ENCODE data around the gene PCDHB10.
"Not testable (repeated sequence)": the region's sequence is repeated elsewhere in the genome, so short reads cannot be mapped to it uniquely, and the experiment has no call there.

PCDHB10 gene

DNA sequence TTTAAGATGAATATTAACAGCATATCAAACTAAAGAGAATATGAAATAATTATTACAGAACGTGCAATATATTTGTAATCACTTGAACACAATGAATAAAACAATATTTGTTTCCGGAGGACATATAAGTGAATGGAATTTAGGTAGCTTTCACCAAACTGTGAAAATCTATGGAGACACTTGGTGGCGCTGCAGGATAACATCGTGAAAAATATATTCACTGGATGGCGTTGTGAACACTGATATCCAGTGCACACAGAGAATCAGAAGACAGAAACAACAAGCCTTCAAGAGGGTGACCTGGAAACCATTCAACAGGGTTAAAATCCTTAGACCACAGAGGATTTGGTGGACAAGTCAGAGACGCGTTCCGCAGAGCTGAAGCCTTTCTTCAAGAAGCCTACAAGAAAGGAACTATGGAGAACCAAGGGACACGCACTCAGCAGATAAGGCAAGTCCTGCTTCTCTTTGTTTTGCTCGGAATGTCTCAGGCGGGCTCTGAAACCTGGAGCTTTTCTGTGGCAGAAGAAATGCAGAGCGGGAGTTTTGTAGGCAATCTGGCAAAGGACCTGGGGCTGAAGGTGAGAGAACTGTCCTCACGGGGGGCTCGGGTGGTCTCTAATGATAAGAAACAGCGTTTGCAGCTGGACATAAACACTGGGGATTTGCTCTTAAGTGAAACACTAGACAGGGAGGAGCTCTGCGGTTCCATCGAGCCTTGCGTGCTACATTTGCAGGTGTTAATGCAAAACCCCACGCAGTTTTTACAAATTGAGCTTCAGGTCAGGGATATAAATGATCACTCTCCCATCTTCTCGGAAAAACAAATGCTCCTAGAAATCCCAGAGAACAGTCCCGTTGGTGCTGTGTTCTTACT lies 7.4 kb downstream of the PCDHB10 start, which contains the start of gene PCDHB11:
Gene PCDHB11 (plus strand): TSS at position 269 of the 877 bp plus-strand sequence. CDS start 148 bp downstream, at position 417.
- Histone ChIP-seq H3K36me3 (ENCODE audit: control insufficient read depth, insufficient read depth, low read length) (no peaks in the 10 kb centered on the region), H3K4me3 (ENCODE audit: low read length) (peak within 1 kb of the TSS; percentile 29), H3K9ac (ENCODE audit: low read length) (no peak within 1 kb of the TSS), H3K27ac (ENCODE audit: low read depth, low read length) (no peak within 1 kb of the TSS), H3K4me1 (ENCODE audit: control insufficient read depth, insufficient read depth, low read length) (no peaks in the 10 kb centered on the region), H3K27me3 (ENCODE audit: control insufficient read depth, insufficient read depth, low read length) (no peaks in the 10 kb centered on the region)

DNA sequence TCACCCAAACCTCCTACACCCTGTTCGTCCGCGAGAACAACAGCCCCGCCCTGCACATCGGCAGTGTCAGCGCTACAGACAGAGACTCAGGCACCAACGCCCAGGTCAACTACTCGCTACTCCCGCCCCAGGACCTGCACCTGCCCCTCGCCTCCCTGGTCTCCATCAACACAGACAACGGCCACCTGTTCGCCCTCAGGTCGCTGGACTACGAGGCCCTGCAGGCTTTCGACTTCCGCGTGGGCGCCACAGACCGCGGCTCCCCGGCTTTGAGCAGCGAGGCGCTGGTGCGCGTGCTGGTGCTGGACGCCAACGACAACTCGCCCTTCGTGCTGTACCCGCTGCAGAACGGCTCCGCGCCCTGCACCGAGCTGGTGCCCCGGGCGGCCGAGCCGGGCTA lies 9.0 kb downstream of the PCDHB10 start:
- H3K36me3 ChIP-seq (ENCODE audit: control insufficient read depth, insufficient read depth, low read length); H3K9ac ChIP-seq (ENCODE audit: low read length); H3K4me1 ChIP-seq (ENCODE audit: control insufficient read depth, insufficient read depth, low read length); H3K4me3 ChIP-seq (ENCODE audit: low read length); H3K27me3 ChIP-seq (ENCODE audit: control insufficient read depth, insufficient read depth, low read length); H3K27ac ChIP-seq (ENCODE audit: low read depth, low read length): not testable (repeated sequence)

DNA sequence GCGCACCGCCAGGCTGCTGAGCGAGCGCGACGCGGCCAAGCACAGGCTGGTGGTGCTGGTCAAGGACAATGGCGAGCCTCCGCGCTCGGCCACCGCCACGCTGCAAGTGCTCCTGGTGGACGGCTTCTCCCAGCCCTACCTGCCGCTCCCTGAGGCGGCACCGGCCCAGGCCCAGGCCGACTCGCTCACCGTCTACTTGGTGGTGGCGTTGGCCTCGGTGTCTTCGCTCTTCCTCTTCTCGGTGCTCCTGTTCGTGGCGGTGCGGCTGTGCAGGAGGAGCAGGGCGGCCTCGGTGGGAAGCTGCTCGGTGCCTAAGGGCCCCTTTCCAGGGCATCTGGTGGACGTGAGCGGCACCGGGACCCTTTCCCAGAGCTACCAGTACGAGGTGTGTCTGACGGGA lies 9.5 kb downstream of the PCDHB10 start:
- H3K27ac ChIP-seq (ENCODE audit: low read depth, low read length); H3K4me3 ChIP-seq (ENCODE audit: low read length); H3K9ac ChIP-seq (ENCODE audit: low read length); H3K36me3 ChIP-seq (ENCODE audit: control insufficient read depth, insufficient read depth, low read length); H3K27me3 ChIP-seq (ENCODE audit: control insufficient read depth, insufficient read depth, low read length); H3K4me1 ChIP-seq (ENCODE audit: control insufficient read depth, insufficient read depth, low read length): not testable (repeated sequence)

DNA sequence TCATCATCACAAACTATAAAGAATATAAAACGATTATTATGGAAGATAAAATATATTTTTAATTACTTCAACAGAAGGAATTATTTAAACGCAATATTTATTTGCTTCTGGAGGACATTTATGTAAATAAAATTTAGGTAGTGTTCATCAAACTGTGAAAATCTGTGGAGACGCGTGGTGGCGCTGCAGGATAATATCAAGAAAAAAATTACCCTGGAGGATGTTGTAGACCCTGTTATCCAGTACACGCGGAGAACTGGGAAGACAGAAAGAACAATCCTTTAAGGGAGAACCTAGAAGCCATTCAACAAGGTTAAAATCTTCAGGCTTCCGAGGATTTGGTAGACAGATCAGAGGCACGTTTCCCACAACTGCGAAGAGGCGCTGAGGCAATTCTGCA lies 16.3 kb downstream of the PCDHB10 start, which contains the start of gene PCDHB12:
Gene PCDHB12 (plus strand): TSS at position 242 of the 400 bp plus-strand sequence. CDS start 189 bp downstream, outside the sequence.
- H3K36me3 ChIP-seq (ENCODE audit: control insufficient read depth, insufficient read depth, low read length): no peaks in the 10 kb centered on the region
- H3K27ac ChIP-seq (ENCODE audit: low read depth, low read length): no peak within 1 kb of the TSS
- H3K4me1 ChIP-seq (ENCODE audit: control insufficient read depth, insufficient read depth, low read length): no peaks in the 10 kb centered on the region
- H3K27me3 ChIP-seq (ENCODE audit: control insufficient read depth, insufficient read depth, low read length): no peaks in the 10 kb centered on the region
- H3K4me3 ChIP-seq (ENCODE audit: low read length): no peak within 1 kb of the TSS
- H3K9ac ChIP-seq (ENCODE audit: low read length): no peak within 1 kb of the TSS

DNA sequence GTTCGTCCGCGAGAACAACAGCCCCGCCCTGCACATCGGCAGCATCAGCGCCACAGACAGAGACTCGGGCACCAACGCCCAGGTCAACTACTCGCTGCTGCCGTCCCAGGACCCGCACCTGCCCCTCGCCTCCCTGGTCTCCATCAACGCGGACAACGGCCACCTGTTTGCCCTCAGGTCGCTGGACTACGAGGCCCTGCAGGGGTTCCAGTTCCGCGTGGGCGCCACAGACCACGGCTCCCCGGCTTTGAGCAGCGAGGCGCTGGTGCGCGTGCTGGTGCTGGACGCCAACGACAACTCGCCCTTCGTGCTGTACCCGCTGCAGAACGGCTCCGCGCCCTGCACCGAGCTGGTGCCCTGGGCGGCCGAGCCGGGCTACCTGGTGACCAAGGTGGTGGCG lies 18.1 kb downstream of the PCDHB10 start:
- not testable (repeated sequence) for H3K27ac ChIP-seq (ENCODE audit: low read depth, low read length); H3K4me1 ChIP-seq (ENCODE audit: control insufficient read depth, insufficient read depth, low read length); H3K27me3 ChIP-seq (ENCODE audit: control insufficient read depth, insufficient read depth, low read length); H3K4me3 ChIP-seq (ENCODE audit: low read length); H3K9ac ChIP-seq (ENCODE audit: low read length); H3K36me3 ChIP-seq (ENCODE audit: control insufficient read depth, insufficient read depth, low read length)

DNA sequence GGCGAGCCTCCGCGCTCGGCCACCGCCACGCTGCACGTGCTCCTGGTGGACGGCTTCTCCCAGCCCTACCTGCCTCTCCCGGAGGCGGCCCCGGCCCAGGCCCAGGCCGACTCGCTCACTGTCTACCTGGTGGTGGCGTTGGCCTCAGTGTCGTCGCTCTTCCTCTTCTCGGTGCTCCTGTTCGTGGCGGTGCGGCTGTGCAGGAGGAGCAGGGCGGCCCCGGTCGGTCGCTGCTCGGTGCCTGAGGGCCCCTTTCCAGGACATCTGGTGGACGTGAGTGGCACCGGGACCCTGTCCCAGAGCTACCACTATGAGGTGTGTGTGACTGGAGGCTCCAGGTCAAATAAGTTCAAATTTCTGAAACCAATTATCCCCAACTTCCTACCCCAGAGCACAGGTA lies 18.7 kb downstream of the PCDHB10 start:
- not testable (repeated sequence) for H3K4me1 ChIP-seq (ENCODE audit: control insufficient read depth, insufficient read depth, low read length); H3K4me3 ChIP-seq (ENCODE audit: low read length); H3K9ac ChIP-seq (ENCODE audit: low read length)

DNA sequence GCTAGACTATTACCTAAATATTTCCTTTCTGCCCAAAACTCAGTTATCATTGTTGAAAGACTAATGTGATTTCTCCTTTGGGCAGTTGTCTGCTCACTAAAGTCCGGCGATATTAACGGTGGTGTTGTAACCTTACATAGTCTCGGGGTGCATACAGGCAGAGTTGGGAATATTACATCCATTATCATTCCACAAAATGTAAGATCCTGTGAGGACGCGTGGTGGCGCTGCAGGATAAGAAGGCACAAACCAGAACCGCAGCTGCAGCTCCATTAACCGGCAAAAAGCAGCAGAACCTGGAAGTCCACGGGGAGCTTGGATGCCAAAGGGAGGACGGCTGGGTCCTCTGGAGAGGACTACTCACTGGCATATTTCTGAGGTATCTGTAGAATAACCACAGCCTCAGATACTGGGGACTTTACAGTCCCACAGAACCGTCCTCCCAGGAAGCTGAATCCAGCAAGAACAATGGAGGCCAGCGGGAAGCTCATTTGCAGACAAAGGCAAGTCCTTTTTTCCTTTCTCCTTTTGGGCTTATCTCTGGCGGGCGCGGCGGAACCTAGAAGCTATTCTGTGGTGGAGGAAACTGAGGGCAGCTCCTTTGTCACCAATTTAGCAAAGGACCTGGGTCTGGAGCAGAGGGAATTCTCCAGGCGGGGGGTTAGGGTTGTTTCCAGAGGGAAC lies 21.6 kb downstream of the PCDHB10 start, which contains the start of gene PCDHB13:
Gene PCDHB13 (plus strand): TSS at position 264 of the 684 bp plus-strand sequence. CDS start 205 bp downstream, at position 469.
- H3K27ac ChIP-seq (ENCODE audit: low read depth, low read length); H3K4me1 ChIP-seq (ENCODE audit: control insufficient read depth, insufficient read depth, low read length); H3K4me3 ChIP-seq (ENCODE audit: low read length); H3K36me3 ChIP-seq (ENCODE audit: control insufficient read depth, insufficient read depth, low read length); H3K27me3 ChIP-seq (ENCODE audit: control insufficient read depth, insufficient read depth, low read length); H3K9ac ChIP-seq (ENCODE audit: low read length): not testable (repeated sequence)

More for the DNA sequence above, 18.7 kb downstream of the PCDHB10 start:
- H3K27me3 ChIP-seq (ENCODE audit: control insufficient read depth, insufficient read depth, low read length); H3K36me3 ChIP-seq (ENCODE audit: control insufficient read depth, insufficient read depth, low read length); H3K27ac ChIP-seq (ENCODE audit: low read depth, low read length): not testable (repeated sequence)

DNA sequence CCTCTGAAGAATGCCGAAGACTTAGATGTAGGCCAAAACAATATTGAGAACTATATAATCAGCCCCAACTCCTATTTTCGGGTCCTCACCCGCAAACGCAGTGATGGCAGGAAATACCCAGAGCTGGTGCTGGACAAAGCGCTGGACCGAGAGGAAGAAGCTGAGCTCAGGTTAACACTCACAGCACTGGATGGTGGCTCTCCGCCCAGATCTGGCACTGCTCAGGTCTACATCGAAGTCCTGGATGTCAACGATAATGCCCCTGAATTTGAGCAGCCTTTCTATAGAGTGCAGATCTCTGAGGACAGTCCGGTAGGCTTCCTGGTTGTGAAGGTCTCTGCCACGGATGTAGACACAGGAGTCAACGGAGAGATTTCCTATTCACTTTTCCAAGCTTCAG lies 22.4 kb downstream of the PCDHB10 start:
- H3K9ac ChIP-seq (ENCODE audit: low read length); H3K27ac ChIP-seq (ENCODE audit: low read depth, low read length); H3K4me3 ChIP-seq (ENCODE audit: low read length); H3K36me3 ChIP-seq (ENCODE audit: control insufficient read depth, insufficient read depth, low read length); H3K4me1 ChIP-seq (ENCODE audit: control insufficient read depth, insufficient read depth, low read length); H3K27me3 ChIP-seq (ENCODE audit: control insufficient read depth, insufficient read depth, low read length): not testable (repeated sequence)

DNA sequence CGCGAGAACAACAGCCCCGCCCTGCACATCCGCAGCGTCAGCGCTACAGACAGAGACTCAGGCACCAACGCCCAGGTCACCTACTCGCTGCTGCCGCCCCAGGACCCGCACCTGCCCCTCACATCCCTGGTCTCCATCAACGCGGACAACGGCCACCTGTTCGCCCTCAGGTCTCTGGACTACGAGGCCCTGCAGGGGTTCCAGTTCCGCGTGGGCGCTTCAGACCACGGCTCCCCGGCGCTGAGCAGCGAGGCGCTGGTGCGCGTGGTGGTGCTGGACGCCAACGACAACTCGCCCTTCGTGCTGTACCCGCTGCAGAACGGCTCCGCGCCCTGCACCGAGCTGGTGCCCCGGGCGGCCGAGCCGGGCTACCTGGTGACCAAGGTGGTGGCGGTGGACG lies 23.4 kb downstream of the PCDHB10 start:
- not testable (repeated sequence) for H3K9ac ChIP-seq (ENCODE audit: low read length); H3K27ac ChIP-seq (ENCODE audit: low read depth, low read length); H3K36me3 ChIP-seq (ENCODE audit: control insufficient read depth, insufficient read depth, low read length); H3K4me1 ChIP-seq (ENCODE audit: control insufficient read depth, insufficient read depth, low read length); H3K27me3 ChIP-seq (ENCODE audit: control insufficient read depth, insufficient read depth, low read length); H3K4me3 ChIP-seq (ENCODE audit: low read length)

DNA sequence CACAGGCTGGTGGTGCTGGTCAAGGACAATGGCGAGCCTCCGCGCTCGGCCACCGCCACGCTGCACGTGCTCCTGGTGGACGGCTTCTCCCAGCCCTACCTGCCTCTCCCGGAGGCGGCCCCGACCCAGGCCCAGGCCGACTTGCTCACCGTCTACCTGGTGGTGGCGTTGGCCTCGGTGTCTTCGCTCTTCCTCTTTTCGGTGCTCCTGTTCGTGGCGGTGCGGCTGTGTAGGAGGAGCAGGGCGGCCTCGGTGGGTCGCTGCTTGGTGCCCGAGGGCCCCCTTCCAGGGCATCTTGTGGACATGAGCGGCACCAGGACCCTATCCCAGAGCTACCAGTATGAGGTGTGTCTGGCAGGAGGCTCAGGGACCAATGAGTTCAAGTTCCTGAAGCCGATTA lies 23.9 kb downstream of the PCDHB10 start:
- H3K36me3 ChIP-seq (ENCODE audit: control insufficient read depth, insufficient read depth, low read length); H3K4me3 ChIP-seq (ENCODE audit: low read length); H3K9ac ChIP-seq (ENCODE audit: low read length); H3K27ac ChIP-seq (ENCODE audit: low read depth, low read length); H3K27me3 ChIP-seq (ENCODE audit: control insufficient read depth, insufficient read depth, low read length); H3K4me1 ChIP-seq (ENCODE audit: control insufficient read depth, insufficient read depth, low read length): not testable (repeated sequence)

DNA sequence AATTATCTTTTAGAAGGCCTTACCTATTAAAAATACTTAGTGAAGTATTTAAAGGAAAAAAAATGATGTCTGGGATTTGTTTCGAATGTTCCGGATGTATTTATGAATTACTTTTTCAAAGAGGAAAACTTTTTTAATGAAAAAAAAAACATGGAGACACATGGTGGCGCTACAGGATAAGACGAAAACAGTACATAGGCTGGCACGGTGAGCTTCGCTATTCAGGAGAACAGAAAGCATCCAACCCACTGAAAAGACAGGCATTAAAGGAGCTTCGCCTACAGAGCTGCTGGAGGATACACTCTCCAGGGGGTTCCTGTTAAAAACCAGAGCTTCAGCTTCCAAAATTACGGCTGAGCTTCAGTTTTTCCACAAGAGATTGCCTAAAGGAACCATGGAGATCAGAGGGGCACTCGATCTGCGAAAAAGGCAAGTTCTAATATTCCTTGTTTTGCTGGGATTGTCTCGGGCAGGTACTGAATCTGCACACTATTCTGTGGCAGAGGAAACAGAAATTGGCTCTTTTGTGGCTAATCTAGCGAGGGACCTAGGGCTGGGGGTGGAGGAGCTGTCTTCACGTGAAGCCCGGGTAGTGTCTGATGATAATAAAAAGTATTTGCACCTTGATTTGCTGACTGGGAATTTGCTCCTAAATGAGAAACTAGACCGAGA lies 31.1 kb downstream of the PCDHB10 start, which contains the start of gene PCDHB14:
Gene PCDHB14 (plus strand): TSS at position 232 of the 672 bp plus-strand sequence. CDS start 163 bp downstream, at position 395.
- Histone ChIP-seq H3K36me3 (ENCODE audit: control insufficient read depth, insufficient read depth, low read length) (no peaks in the 10 kb centered on the region), H3K4me3 (ENCODE audit: low read length) (peak within 1 kb of the TSS; percentile 42), H3K9ac (ENCODE audit: low read length) (no peak within 1 kb of the TSS)

DNA sequence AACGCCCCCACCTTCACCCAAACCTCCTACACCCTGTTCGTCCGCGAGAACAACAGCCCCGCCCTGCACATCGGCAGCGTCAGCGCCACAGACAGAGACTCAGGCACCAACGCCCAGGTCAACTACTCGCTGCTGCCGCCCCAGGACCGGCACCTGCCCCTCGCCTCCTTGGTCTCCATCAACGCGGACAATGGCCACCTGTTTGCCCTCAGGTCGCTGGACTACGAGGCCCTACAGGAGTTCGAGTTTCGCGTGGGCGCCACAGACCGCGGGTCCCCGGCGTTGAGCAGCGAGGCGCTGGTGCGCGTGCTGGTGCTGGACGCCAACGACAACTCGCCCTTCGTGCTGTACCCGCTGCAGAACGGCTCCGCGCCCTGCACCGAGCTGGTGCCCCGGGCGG lies 32.7 kb downstream of the PCDHB10 start:
- H3K9ac ChIP-seq (ENCODE audit: low read length); H3K27me3 ChIP-seq (ENCODE audit: control insufficient read depth, insufficient read depth, low read length); H3K27ac ChIP-seq (ENCODE audit: low read depth, low read length); H3K4me1 ChIP-seq (ENCODE audit: control insufficient read depth, insufficient read depth, low read length); H3K36me3 ChIP-seq (ENCODE audit: control insufficient read depth, insufficient read depth, low read length); H3K4me3 ChIP-seq (ENCODE audit: low read length): not testable (repeated sequence)

More for the DNA sequence above, 31.1 kb downstream of the PCDHB10 start, which contains the start of gene PCDHB14:
- Histone ChIP-seq H3K27ac (ENCODE audit: low read depth, low read length) (no peak within 1 kb of the TSS), H3K27me3 (ENCODE audit: control insufficient read depth, insufficient read depth, low read length) (no peaks in the 10 kb centered on the region), H3K4me1 (ENCODE audit: control insufficient read depth, insufficient read depth, low read length) (no peaks in the 10 kb centered on the region)

Measured in rectal smooth muscle tissue (tissue), 1 donor.